Cardiac fibroblast (primary cell): Measurements from ENCODE around the gene CA7.
A peak's percentile ranks its signal among the peaks of the same experiment; 100 is the strongest.

Experiments used
- DNase-seq, 2 donors: peaks; one replicate each; pipeline versions ENCODE4 v3.0.0 to v3.0.0-alpha.2; 2010; ENCODE audit warnings: low read depth in 2 of 2
- H3K4me3 ChIP-seq, 2 donors: replicated peaks in 1 of 2; 1 replicate in 1 of 2; 2 replicates in 1 of 2; pipeline ENCODE4 v1.5.1; 2011; ENCODE audit warnings: low read depth in 2 of 2, low read length in 2 of 2, mild to moderate bottlenecking in 2 of 2, moderate library complexity in 1 of 2
- TF ChIP-seq, protein P1 (sequence below): IDR thresholded peaks from one replicate; pipeline ENCODE4 v1.5.1; 2011; ENCODE audit warnings: low read depth, mild to moderate bottlenecking, low read length, inconsistent platforms

The CA7 gene

DNA sequence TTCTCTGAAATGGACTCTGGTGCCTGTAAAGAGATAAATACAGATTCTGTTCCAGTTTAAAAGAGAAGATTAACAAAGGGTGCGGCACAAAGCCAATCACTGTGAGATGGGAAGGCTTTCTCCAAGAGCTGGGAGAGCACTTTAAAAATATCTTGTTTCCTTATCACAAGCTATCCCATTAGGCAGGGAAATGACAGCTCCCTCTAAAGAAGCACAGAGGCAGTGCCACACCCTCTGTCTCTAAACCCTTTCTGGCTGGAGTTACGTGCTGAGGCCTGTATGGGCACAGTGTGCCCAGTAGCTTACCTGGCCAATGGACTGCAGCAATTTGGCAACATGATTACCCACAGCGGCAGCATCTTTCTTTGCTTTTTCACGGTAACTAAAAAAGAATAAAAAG, 33.8 kb upstream of the CA7 start:
- no peak overlapping the region for H3K4me3 ChIP-seq
- DNase-seq, result no peak
- TF ChIP-seq, protein P1, sequence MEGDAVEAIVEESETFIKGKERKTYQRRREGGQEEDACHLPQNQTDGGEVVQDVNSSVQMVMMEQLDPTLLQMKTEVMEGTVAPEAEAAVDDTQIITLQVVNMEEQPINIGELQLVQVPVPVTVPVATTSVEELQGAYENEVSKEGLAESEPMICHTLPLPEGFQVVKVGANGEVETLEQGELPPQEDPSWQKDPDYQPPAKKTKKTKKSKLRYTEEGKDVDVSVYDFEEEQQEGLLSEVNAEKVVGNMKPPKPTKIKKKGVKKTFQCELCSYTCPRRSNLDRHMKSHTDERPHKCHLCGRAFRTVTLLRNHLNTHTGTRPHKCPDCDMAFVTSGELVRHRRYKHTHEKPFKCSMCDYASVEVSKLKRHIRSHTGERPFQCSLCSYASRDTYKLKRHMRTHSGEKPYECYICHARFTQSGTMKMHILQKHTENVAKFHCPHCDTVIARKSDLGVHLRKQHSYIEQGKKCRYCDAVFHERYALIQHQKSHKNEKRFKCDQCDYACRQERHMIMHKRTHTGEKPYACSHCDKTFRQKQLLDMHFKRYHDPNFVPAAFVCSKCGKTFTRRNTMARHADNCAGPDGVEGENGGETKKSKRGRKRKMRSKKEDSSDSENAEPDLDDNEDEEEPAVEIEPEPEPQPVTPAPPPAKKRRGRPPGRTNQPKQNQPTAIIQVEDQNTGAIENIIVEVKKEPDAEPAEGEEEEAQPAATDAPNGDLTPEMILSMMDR, result no peak

DNA sequence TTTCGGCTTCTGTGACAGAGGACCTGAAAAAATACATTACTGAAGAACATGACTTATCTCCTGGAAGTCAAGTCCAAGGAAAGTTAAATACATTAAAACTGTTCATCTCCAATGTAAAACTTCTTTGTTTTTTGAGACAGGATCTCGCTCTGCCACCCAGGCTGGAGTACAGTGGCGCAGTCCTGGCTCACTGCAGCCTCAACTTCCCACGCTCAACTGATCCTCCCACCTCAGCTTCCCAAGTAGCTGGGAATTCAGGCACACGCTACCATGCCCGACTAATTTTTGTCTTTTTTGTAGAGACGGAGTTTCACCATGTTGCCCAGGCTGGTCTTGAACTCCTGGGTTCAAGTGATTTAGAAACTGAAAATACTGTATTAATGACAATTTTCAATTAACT, 33.2 kb upstream of the CA7 start:
- H3K4me3 ChIP-seq, result no peak overlapping the region
- TF ChIP-seq, protein P1, result no peak
- DNase-seq, result no peak

DNA sequence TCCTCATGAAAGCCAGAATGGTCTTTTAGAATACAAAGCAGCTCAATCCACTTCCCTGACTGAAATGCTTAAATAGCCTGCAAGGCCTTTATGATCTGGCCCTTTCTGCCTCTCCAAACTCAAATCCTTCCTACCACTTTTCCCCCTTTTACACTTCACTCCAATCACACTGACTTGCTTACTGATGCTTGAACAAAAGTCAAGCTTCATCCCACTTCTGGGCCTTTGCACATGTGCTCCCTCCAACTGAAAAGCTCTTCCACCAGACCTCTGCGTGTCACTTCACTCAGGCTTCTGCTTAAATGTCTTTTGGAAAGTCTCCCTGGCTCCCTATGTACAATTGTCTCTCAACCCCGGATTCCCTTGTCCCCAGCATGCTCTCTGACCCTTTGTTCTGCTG, 29.5 kb upstream of the CA7 start:
- TF ChIP-seq, protein P1, result no peak
- no peak for DNase-seq
- H3K4me3 ChIP-seq, result no peak overlapping the region

DNA sequence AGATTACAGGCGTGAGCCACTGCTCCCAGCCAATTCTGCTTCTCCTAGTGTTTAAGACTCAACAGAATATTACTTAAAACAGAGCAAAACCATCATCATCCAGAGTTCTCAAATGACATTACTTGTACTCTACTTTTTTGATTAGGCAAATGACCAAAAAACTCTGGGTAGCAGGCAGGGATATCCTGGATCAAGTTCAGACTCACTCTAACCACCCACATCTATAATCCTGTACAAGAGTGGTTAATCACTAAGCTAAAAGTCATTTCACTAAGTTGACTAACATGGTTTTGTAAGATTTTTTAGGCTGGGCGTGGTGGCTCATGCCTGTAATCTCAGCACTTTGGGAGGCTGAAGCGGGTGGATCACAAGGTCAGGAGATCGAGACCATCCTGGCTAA, 20.2 kb upstream of the CA7 start:
- peak in 1 of 2 donors; percentile 19 for DNase-seq
- no peak overlapping the region for H3K4me3 ChIP-seq
- TF ChIP-seq, protein P1, result no peak

DNA sequence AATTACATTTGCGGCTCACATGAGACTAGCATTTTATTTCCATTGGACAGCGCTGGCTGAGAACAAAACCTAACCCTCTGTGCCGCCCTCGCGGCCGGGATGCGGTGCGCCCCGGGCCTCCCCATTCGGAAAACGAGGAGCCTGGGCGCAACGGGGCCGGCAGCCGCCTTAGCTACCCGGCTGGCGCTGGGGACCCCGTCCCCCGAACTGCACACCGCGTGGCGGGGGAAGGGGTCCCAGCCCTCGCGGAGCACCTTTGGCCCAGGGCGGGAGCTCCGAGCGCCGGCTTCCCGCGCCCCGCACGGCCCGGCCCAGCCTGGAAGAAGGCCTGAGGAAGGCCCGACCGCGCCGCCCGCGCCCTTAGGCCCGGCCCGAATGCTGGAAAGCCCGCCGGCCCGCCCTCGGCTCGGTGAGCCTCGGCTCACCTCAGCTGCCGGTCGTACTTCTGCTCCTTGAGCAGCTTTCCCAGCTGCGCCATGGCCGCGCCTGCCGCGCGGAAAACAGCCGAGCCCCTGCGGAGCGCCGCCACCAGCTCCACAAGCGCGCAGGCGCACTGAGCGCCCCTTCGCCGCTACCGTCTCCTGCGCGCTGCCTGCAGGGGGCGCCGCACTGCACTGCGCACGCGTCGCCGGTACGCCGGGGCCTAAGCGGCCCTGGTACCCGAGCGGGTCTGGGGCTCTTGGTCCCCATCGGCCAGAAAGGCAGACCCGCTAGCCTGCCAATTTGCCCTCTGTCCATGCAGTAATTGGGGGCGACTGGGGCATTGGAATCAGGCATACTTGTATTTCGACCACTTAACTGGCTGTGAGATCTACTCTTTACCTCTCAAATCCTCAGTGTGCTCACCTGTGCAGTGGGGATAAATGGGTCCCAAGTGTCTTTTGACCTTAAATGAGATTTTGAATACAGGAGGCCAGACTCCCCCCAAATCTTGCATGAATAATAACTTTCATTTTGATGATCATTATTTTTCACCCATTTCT, 13.5 kb upstream of the CA7 start, which contains the start of gene NAE1:
TSS of gene NAE1 (minus strand) at position 555 of the 983 bp plus-strand sequence. CDS start at position 478, 77 bp downstream.
- DNase-seq, result peak; percentile 85 to 90
- TF ChIP-seq, protein P1, result peak; percentile 68
- H3K4me3 ChIP-seq, result peak within 1 kb of the TSS; percentile 53 to 76

DNA sequence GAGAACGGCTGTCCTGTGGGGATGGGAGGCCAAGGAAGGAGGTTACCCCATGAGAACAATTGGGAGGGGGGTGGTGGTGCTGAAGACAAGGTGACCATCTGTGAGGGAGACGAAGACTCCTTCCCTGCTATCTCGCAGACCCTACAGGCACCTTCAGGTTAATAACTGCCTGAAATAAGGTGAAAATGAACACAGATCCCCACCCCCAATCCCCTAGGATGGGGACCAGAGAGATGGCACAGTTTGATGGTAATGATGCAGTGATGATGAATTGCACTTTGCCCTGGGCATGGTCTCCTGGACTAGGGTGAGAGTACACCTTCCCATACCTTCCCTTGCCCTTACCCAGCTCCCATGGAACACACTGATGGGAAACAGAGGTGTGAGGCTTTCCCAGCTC, 12.0 kb upstream of the CA7 start:
- TF ChIP-seq, protein P1, result no peak
- no peak overlapping the region for H3K4me3 ChIP-seq
- DNase-seq, result no peak
